Activated CD8-positive, alpha-beta T cell treated with anti-CD3 and anti-CD28 coated beads for 36 hours (primary cell): Measurements from ENCODE around the gene MED22. TPM values are rescaled to one million over a fixed set of nuclear protein-coding genes. Genes with fewer than 3 reads are reported as not detected.

Experiments
- ATAC-seq: fragments of 200-7000 bp; cut with Tn5 transposase; one replicate; pipeline ENCODE4 v1.10.0; 2021; ENCODE audit warnings: mild to moderate bottlenecking, moderate library complexity
- CTCF ChIA-PET: fragments of 350-600 bp; sonication (Branson Sonifier 250); formaldehyde crosslinking; loops from one replicate; lab custom pipeline; 2021; ENCODE audit warnings: antibody characterized with exemption; lab: Charles Lee
- POLR2A ChIA-PET: fragments of 350-600 bp; sonication (Branson Sonifier 250); formaldehyde crosslinking; loops from one replicate; lab custom pipeline; 2021; ENCODE audit warnings: antibody characterized with exemption; lab: Charles Lee
- DNase-seq: peaks from one replicate; pipeline ENCODE4 v3.0.0-alpha.2; 2020
- H3K27ac Mint-ChIP-seq: one replicate; pipeline ENCODE4 v1.8.0; 2021; ENCODE audit warnings: mild to moderate bottlenecking, mixed read lengths
- H3K27me3 Mint-ChIP-seq: one replicate; pipeline ENCODE4 v1.8.0; 2021; ENCODE audit warnings: mixed read lengths
- H3K36me3 Mint-ChIP-seq: one replicate; pipeline ENCODE4 v1.8.0; 2021; ENCODE audit warnings: low read depth, mixed read lengths
- H3K4me1 Mint-ChIP-seq: one replicate; pipeline ENCODE4 v1.8.0; 2021; ENCODE audit warnings: low read depth, mixed read lengths
- H3K4me3 Mint-ChIP-seq: one replicate; pipeline ENCODE4 v1.8.0; 2021; ENCODE audit warnings: mild to moderate bottlenecking, moderate library complexity, mixed read lengths
- H3K9me3 Mint-ChIP-seq: one replicate; pipeline ENCODE4 v1.8.0; 2021; ENCODE audit warnings: mixed read lengths
- intact Hi-C: fragments of 100-400 bp; cut with micrococcal nuclease; formaldehyde crosslinking; loops from one replicate; pipeline ENCODE4 v1.10.0; 2022
- total RNA-seq, 2 experiments: library from RNA; stranded (reverse); gene quantifications; one replicate each; pipeline ENCODE4 v1.2.3, GENCODE V29; 2021
- TF ChIP-seq, protein P1 (sequence below): fragments of 200-600 bp; IDR thresholded peaks from one replicate; pipeline ENCODE4 v1.8.0; 2022; ENCODE audit warnings: antibody characterized with exemption, mild to moderate bottlenecking

The MED22 gene
- total RNA-seq, 2 experiments from 2014 or later = 23.4 to 29.0 TPM

DNA sequence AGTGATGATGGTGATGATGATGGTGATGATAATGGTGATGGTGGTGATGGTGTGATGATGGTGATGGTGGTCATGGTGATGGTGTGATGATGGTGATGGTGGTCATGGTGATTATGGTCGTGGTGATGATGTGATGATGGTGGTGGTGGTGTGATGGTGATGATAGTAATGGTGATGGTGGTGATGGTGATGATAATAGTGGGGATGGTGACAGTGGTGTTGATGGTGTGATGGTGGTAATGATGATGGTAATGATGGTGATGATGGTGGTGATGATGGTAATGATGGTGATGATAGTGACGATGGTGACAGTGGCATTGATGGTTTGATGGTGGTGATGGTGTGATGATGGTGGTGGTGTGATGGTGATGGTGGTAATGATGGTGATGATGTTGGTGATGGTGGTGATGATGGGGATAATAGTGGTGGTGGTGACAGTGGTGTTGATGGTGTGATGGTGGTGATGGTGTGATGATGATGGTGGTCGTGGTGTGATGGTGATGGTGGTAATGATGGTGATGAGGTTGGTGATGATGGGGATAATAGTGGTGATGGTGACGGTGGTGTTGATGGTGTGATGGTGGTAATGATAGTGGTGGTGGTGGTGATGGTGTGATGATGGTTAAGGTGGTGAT, 34.7 kb upstream of the MED22 start:
- Mint-ChIP-seq H3K4me3 (no peak overlapping the region), H3K36me3 (no peaks in the 10 kb centered on the region), H3K27me3 (no peaks in the 10 kb centered on the region), H3K4me1 (no peaks in the 10 kb centered on the region), H3K9me3 (no peaks in the 10 kb centered on the region), H3K27ac (no peak overlapping the region)
- intact Hi-C loops = no loop called here
- POLR2A ChIA-PET = no interaction called here
- TF ChIP-seq, protein P1, sequence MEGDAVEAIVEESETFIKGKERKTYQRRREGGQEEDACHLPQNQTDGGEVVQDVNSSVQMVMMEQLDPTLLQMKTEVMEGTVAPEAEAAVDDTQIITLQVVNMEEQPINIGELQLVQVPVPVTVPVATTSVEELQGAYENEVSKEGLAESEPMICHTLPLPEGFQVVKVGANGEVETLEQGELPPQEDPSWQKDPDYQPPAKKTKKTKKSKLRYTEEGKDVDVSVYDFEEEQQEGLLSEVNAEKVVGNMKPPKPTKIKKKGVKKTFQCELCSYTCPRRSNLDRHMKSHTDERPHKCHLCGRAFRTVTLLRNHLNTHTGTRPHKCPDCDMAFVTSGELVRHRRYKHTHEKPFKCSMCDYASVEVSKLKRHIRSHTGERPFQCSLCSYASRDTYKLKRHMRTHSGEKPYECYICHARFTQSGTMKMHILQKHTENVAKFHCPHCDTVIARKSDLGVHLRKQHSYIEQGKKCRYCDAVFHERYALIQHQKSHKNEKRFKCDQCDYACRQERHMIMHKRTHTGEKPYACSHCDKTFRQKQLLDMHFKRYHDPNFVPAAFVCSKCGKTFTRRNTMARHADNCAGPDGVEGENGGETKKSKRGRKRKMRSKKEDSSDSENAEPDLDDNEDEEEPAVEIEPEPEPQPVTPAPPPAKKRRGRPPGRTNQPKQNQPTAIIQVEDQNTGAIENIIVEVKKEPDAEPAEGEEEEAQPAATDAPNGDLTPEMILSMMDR = no peak
- CTCF ChIA-PET = no interaction called here
- ATAC-seq = no peak
- no peak for DNase-seq

DNA sequence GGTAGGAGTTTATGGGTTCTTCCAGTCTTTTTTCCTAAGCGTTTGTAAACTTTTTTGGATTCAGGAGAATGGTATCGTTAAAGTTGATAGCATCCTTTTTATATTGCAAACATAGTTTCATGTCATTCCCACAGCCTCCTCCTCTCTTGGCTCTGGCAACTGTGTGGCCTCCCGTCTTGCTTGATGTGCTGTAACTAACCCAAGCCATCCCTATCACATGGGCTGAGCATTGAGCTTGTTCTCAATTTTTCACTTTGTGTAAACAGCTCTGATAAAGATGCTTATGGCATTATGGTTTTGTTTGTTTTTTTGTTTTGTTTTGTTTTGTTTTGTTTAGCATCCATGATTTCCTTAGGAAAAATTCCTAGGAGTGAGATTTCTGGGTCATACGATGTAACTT, 32.8 kb upstream of the MED22 start:
- H3K4me3 Mint-ChIP-seq = no peak overlapping the region
- H3K27ac Mint-ChIP-seq = no peak overlapping the region
- no peaks in the 10 kb centered on the region for H3K9me3 Mint-ChIP-seq
- TF ChIP-seq, protein P1 = no peak
- H3K36me3 Mint-ChIP-seq = no peaks in the 10 kb centered on the region
- ChIA-PET POLR2A (no interaction called here), CTCF (no interaction called here)
- intact Hi-C loops = no loop called here
- H3K27me3 Mint-ChIP-seq = no peaks in the 10 kb centered on the region
- no peak for DNase-seq
- ATAC-seq = no peak
- H3K4me1 Mint-ChIP-seq = no peaks in the 10 kb centered on the region

DNA sequence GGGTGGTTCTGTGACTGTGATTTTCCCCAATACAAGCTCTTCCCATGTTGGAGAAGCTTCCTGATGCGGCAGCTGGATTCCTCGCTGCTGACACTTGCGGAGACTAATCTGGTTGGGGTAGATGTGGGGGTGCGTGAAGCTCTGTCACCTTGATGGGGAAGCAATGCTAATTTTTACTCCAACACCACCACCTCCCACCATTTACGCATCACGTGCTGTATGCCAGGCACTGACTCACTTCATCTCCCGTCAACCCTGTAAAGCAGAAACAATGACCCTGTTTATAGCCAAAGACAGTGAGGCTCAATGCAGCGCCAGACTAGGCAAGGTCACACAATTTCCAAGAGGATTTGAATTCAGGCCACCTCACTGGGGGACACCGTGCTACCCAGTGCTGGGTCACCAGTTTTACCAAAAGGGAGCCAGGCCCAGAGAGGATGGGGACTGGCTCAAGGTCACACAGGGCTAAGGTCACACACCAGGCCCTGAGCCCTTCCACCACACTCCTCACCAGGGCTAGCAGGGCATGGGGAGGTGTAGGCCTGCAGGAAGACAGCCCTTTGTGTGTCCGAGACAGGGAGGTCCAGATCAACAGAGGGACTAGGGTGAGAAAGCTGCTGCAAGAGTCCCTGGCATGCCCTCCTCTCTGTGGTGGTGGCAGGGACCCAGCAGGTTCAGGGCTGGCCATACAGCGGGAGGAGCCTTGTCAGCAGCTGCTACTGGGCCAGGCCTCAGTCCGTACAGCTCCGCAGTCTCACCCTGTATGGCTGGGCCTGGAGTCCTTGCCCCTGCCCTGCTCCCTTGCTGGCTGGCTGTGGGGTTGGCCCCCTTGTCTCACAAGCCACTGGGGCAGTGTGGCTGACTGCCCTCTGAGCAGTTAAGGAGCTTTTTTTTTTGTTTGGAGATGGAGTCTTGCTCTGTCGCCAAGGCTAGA, 31.5 kb upstream of the MED22 start:
- Mint-ChIP-seq H3K27ac (no peak overlapping the region), H3K4me3 (no peak overlapping the region), H3K36me3 (peaks cover 8% of the 10 kb centered on the region), H3K27me3 (no peaks in the 10 kb centered on the region), H3K4me1 (peaks cover 4% of the 10 kb centered on the region), H3K9me3 (no peaks in the 10 kb centered on the region)
- no peak for ATAC-seq
- CTCF ChIA-PET = interaction anchor here (0.6 to 1.3 kb wide), 3 partner anchors 33 to 141 kb away, joined by 3 to 4 read pairs (median 4); no protein-coding TSS in a partner anchor
- TF ChIP-seq, protein P1 = no peak
- intact Hi-C loops = loop anchor here (10.0 kb wide), 1 partner anchor 105 kb away; no protein-coding TSS in a partner anchor
- DNase-seq = no peak
- POLR2A ChIA-PET = interaction anchor here (0.8 to 1.8 kb wide), 3 partner anchors 8 to 37 kb away, joined by 3 to 4 read pairs (median 4); partner anchors contain the start of genes MED22 and RPL7A

DNA sequence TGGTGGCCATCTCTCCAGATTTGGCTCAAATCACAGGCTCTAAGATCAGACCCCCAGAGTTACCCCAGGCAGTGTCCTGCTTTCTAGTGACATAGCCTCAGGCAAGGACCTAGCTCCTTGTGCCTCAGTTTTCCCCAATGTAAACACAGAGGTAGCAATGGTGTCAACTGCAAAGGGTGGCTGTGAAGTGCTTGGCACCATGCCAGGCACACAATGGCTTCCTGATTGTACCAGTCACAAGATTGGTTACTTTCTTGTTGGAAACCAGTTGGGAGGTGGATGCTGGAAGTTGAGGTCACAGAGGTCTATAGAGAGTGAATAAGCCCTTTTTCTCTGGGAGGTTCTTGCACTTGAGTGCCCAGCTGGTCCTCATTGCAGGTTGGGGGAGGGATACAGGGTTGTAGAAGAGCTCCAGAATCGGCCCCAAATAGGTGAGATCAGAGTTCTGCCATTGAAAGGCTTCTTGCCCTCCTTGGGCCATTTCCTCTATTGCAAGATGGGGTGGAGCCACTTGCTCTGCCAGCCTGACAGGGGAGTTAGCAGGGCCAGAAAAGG, 30.6 kb upstream of the MED22 start:
- Mint-ChIP-seq H3K4me1 (peaks cover 9% of the 10 kb centered on the region), H3K27ac (no peak overlapping the region), H3K9me3 (no peaks in the 10 kb centered on the region), H3K27me3 (no peaks in the 10 kb centered on the region), H3K4me3 (no peak overlapping the region), H3K36me3 (peaks cover 14% of the 10 kb centered on the region)
- intact Hi-C loops = loop anchor here (10.0 kb wide), 1 partner anchor 106 kb away; no protein-coding TSS in a partner anchor
- POLR2A ChIA-PET = interaction anchor here (1.4 to 1.8 kb wide), 4 partner anchors 11 to 36 kb away, joined by 3 to 5 read pairs (median 4); partner anchors contain the start of genes MED22 and RPL7A
- no peak for DNase-seq
- CTCF ChIA-PET = interaction anchor here (0.6 to 2.1 kb wide), 3 partner anchors 25 to 231 kb away, joined by 3 to 6 read pairs (median 3); no protein-coding TSS in a partner anchor
- TF ChIP-seq, protein P1 = no peak
- no peak for ATAC-seq
